Esophagus squamous epithelium (tissue), 5 donors: ENCODE measurements around the gene FBXO31. TPM values are rescaled to one million over a fixed set of nuclear protein-coding genes. Genes with fewer than 3 reads are reported as not detected.
A peak's percentile ranks its signal among the peaks of the same experiment; 100 is the strongest.

ENCODE experiments used
- DNase-seq: peaks from one replicate; lab custom pipeline; 2025; lab: John Stamatoyannopoulos, UW
- H3K27ac ChIP-seq, 4 donors: fragments of 200-600 bp; sonication (generic); one replicate each; pipeline ENCODE4 v1.5.1; 2016 to 2019; ENCODE audit warnings: mild to moderate bottlenecking in 1 of 4
- H3K27me3 ChIP-seq, 4 donors: fragments of 200-600 bp; sonication (generic); 1 replicate in 3 of 4; 2 replicates in 1 of 4; pipeline versions ENCODE4 v1.5.1 to v1.6.0; 2017 to 2021; ENCODE audit warnings: antibody characterized with exemption in 1 of 4
- H3K36me3 ChIP-seq, 3 donors: fragments of 200-600 bp; sonication (generic); one replicate each; pipeline ENCODE4 v1.5.1; 2016 to 2019
- H3K4me1 ChIP-seq, 3 donors: fragments of 200-600 bp; sonication (generic); one replicate each; pipeline ENCODE4 v1.5.1; 2017 to 2019
- H3K4me3 ChIP-seq, 4 donors: fragments of 200-600 bp; sonication (generic); 1 replicate in 3 of 4; 2 replicates in 1 of 4; pipeline ENCODE4 v1.5.1; 2016 to 2019; ENCODE audit warnings: mild to moderate bottlenecking in 2 of 4, moderate library complexity in 1 of 4
- H3K9me3 ChIP-seq, 3 donors: fragments of 200-600 bp; sonication (generic); one replicate each; pipeline ENCODE4 v1.5.1; 2016 to 2019
- POLR2A ChIP-seq, 4 donors: fragments of 450-650 bp; IDR thresholded peaks; one replicate each; pipeline ENCODE4 v1.6.1; 2017; ENCODE audit warnings: antibody characterized with exemption in 4 of 4, mild to moderate bottlenecking in 4 of 4, moderate library complexity in 3 of 4
- WGBS, 2 donors: methylation state at CpG; one replicate each; pipeline ENCODE4 v1.1.5; 2018; 5-methylcytosine and 5-hydroxymethylcytosine counted together
- intact Hi-C: fragments of 100-400 bp; cut with DNase I; formaldehyde crosslinking; loops from one replicate; pipeline ENCODE4 v1.15.0; 2022
- total RNA-seq, 4 donors: library from RNA; depleted of rRNA; stranded (reverse); fragments of >200 nt; gene quantifications; one replicate each; pipeline ENCODE4 v1.1.0, GENCODE V29; 2016
- TF ChIP-seq, protein P1 (sequence below), 6 experiments: fragments of 450-650 bp in 4 of 6; fragments of 200-600 bp in 2 of 6; sonication (generic) in 2 of 6; IDR thresholded peaks; one replicate each; pipeline ENCODE4 v1.5.1; 2016 to 2019; ENCODE audit warnings: antibody characterized with exemption in 6 of 6, mild to moderate bottlenecking in 4 of 6, moderate library complexity in 4 of 6
- donor health status: DM: yes; HTN: yes; CAD: no.

The FBXO31 gene
- total RNA-seq, 4 donors from 2014 or later, result 18.3 to 43.7 (median 21.2) TPM

DNA sequence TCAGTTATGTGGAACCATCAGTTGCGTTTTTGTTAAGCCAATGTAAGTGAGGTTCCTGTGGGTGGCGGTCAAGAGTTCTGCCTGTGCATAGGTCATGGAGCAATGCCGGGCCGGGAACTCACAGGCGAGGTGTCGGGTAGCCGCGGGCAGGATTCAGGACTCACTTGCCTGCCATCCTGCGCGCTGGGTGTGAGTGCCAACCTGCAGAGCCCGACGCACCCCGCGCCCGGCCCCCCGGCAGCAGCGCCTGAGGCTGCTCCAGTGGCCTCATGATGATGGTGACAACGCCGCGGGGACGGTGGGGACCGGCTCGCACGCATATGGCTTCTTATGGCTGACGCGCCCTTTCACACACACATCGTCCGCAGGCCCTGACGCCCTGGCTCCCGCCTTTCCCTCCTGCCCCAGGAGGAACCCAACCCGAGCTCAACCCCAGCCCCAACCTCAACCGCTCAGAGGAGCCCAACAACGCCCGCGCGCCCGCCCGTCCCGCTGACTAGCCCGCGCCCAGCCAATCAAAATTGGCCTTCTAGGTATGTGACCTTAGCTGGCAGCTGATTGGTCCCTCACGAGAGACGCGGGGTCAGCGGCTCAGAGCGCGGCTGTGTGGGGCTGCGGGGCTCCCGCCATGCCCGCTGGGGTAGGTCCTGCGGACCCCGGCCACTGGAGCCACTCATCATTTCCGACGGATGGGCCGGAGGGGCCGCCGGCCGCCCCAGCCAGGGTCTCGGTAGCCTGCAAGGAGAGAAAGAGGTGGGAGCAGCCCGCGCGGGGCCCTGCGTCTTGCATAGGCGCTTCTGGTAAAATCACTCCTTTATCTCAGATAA, 66.4 kb downstream of the FBXO31 start, which contains the start of gene C16orf95:
TSS of gene C16orf95 (minus strand) at position 470 of the 827 bp plus-strand sequence. CDS start at position 320, 150 bp downstream.
- H3K27ac ChIP-seq, result peak within 1 kb of the TSS; percentile 95 to 98 (median 97)
- TF ChIP-seq, protein P1, sequence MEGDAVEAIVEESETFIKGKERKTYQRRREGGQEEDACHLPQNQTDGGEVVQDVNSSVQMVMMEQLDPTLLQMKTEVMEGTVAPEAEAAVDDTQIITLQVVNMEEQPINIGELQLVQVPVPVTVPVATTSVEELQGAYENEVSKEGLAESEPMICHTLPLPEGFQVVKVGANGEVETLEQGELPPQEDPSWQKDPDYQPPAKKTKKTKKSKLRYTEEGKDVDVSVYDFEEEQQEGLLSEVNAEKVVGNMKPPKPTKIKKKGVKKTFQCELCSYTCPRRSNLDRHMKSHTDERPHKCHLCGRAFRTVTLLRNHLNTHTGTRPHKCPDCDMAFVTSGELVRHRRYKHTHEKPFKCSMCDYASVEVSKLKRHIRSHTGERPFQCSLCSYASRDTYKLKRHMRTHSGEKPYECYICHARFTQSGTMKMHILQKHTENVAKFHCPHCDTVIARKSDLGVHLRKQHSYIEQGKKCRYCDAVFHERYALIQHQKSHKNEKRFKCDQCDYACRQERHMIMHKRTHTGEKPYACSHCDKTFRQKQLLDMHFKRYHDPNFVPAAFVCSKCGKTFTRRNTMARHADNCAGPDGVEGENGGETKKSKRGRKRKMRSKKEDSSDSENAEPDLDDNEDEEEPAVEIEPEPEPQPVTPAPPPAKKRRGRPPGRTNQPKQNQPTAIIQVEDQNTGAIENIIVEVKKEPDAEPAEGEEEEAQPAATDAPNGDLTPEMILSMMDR (IDR thresholded peaks at IDR 0.05), result peak; percentile 27 to 60 (median 52)
- TF ChIP-seq POLR2A (IDR thresholded peaks at IDR 0.05), result peak in 3 of 4 donors; percentile 88 to 94 (median 92)
- peaks cover 5 to 20% (median 9%) of the 10 kb centered on the region in 3 donors for H3K4me1 ChIP-seq
- intact Hi-C loops, result loop anchor here (5.0 to 10.0 kb wide), 2 partner anchors 60 to 318 kb away; no protein-coding TSS in a partner anchor
- H3K4me3 ChIP-seq, result peak within 1 kb of the TSS; percentile 77 to 98 (median 90)
- no peaks in the 10 kb centered on the region for H3K9me3 ChIP-seq
- no peaks in the 10 kb centered on the region for H3K27me3 ChIP-seq
- H3K36me3 ChIP-seq, result no peaks in the 10 kb centered on the region
- 0% methylated on average over 8 to 18 of the region's 64 CpGs for WGBS, 2 donors
- DNase-seq, result peak; percentile 66

DNA sequence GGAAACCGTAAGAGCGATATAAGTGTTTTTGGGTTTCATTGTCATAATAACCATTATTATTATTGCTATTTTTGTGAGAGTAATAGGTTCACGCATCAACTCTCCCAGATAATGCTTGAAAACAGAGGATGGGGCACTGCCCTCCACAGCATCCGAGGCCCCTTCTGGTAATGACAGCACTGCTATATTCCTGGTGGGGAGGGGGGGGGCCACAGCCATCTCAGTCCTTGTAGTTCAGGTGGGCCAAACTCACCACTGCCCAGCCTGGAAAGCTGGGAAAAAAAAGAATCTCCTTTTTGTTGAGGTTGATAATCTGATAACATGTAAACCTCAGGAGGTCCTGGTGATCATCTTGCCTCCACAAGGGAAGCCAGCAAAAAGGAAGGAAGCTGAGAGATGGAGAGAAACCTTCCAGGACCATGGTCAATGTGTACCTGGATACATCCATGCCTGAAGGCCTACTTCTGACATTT, 67.1 kb downstream of the FBXO31 start:
- peak overlapping the region; percentile 95 to 98 (median 97) for H3K27ac ChIP-seq
- H3K9me3 ChIP-seq, result no peaks in the 10 kb centered on the region
- peaks cover 5 to 20% (median 9%) of the 10 kb centered on the region in 3 donors for H3K4me1 ChIP-seq
- intact Hi-C loops, result loop anchor here (5.0 to 10.0 kb wide), 2 partner anchors 61 to 318 kb away; no protein-coding TSS in a partner anchor
- no peaks in the 10 kb centered on the region for H3K27me3 ChIP-seq
- 93 to 97% methylated on average over 4 of the region's 4 CpGs for WGBS, 2 donors
- H3K4me3 ChIP-seq, result peak overlapping the region; percentile 77 to 98 (median 90)
- TF ChIP-seq, protein P1 (IDR thresholded peaks at IDR 0.05), result no peak
- no peak for TF ChIP-seq POLR2A (IDR thresholded peaks at IDR 0.05)
- H3K36me3 ChIP-seq, result no peaks in the 10 kb centered on the region
- no peak for DNase-seq

DNA sequence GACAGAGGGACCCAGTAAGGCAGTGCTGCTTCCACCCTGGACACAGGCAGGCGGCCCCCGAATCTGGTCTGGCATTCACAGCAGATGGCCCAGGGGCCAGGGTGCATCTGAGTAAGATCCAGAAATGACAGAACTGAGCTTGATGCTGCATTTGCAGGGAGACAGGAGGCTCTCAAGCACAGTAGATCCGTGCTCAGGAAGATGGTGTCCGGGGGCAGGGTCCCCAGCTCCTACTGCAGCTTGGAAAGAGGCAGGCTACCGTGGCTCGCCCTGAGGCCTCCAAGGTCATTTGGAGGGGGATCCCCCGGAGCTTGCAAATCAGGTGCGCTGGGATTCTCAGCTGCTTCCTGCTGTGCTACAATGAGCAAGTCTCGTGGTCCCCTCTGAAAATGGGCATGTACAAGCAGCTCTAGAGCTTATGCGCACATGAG, 68.6 kb downstream of the FBXO31 start:
- TF ChIP-seq, protein P1 (IDR thresholded peaks at IDR 0.05), result no peak
- TF ChIP-seq POLR2A (IDR thresholded peaks at IDR 0.05), result no peak
- no peaks in the 10 kb centered on the region for H3K36me3 ChIP-seq
- H3K27me3 ChIP-seq, result no peaks in the 10 kb centered on the region
- H3K9me3 ChIP-seq, result no peaks in the 10 kb centered on the region
- H3K4me3 ChIP-seq, result no peak overlapping the region
- intact Hi-C loops, result loop anchor here (5.0 to 10.0 kb wide), 2 partner anchors 62 to 320 kb away; no protein-coding TSS in a partner anchor
- 100% methylated on average over 2 of the region's 10 CpGs; no CpG with 5 or more reads in 1 of the 2 donors for WGBS, 2 donors
- H3K27ac ChIP-seq, result no peak overlapping the region
- no peak for DNase-seq
- H3K4me1 ChIP-seq, result peaks cover 5 to 20% (median 9%) of the 10 kb centered on the region in 3 donors

DNA sequence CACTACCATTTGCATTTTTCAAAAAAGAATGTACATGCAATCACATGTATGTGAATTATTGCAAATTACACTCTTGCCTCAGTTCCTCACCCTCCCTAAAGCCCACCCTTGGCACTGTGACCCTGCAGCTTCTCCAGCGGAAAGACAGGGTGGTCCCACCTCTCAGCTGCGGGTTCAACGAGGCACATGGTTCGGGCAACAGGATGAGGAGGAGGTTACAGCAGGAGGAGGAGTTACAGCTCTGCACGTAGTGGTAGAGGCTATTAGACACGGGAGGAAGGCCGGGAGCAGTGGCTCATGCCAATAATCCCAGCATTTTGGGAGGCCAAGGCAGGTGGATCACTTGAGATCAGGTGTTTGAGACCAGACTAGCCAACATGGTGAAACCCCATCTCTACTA, 71.6 kb downstream of the FBXO31 start:
- DNase-seq, result no peak
- Histone ChIP-seq H3K4me3 (no peak overlapping the region), H3K36me3 (no peaks in the 10 kb centered on the region), H3K27me3 (no peaks in the 10 kb centered on the region), H3K4me1 (peaks cover 0 to 8% (median 3%) of the 10 kb centered on the region in 3 donors), H3K27ac (no peak overlapping the region), H3K9me3 (peaks cover 0 to 9% (median 0%) of the 10 kb centered on the region in 3 donors)
- TF ChIP-seq, protein P1 (IDR thresholded peaks at IDR 0.05), result no peak
- TF ChIP-seq POLR2A (IDR thresholded peaks at IDR 0.05), result no peak
- intact Hi-C loops, result loop anchor here (10.0 kb wide), 1 partner anchor 323 kb away; no protein-coding TSS in a partner anchor
- WGBS, 2 donors, result 84 to 92% methylated on average over 4 to 5 of the region's 7 CpGs
